Calu3 (cell line): ENCODE measurements around the gene CYP4F8. TPM values are rescaled to one million over a fixed set of nuclear protein-coding genes. Genes with fewer than 3 reads are reported as not detected.

Source experiments
- BruUV-seq: library from RNA; stranded (reverse); fragments of 400-500 nt; replicated peaks from 2 replicates; lab custom pipeline; 2021; lab: Mats Ljungman, UMichigan
- CTCF ChIA-PET: fragments of 300-600 bp; sonication (Branson Sonifier 250); formaldehyde crosslinking; loops from one replicate; lab custom pipeline; 2022; ENCODE audit warnings: antibody characterized with exemption; lab: Charles Lee
- DNase-seq: peaks from one replicate; pipeline ENCODE4 v3.0.0; 2022
- H3K27ac Mint-ChIP-seq: one replicate; pipeline ENCODE4 v1.8.0; 2022; ENCODE audit warnings: mixed read lengths; ENCODE audit not compliant: unreplicated experiment
- H3K27me3 Mint-ChIP-seq: one replicate; pipeline ENCODE4 v1.8.0; 2022; ENCODE audit warnings: mixed read lengths; ENCODE audit not compliant: unreplicated experiment
- H3K36me3 Mint-ChIP-seq: one replicate; pipeline ENCODE4 v1.8.0; 2022; ENCODE audit warnings: mild to moderate bottlenecking, moderate library complexity, mixed read lengths; ENCODE audit not compliant: insufficient read depth, unreplicated experiment
- H3K4me1 Mint-ChIP-seq: one replicate; pipeline ENCODE4 v1.8.0; 2022; ENCODE audit warnings: mild to moderate bottlenecking, low read depth, mixed read lengths; ENCODE audit not compliant: unreplicated experiment
- H3K4me3 Mint-ChIP-seq: one replicate; pipeline ENCODE4 v1.8.0; 2022; ENCODE audit warnings: mild to moderate bottlenecking, low read depth, moderate library complexity, mixed read lengths; ENCODE audit not compliant: unreplicated experiment
- H3K9me3 Mint-ChIP-seq: one replicate; pipeline ENCODE4 v1.8.0; 2022; ENCODE audit warnings: low read depth, mixed read lengths; ENCODE audit not compliant: unreplicated experiment
- CTCF ChIP-seq: fragments of 200-600 bp; IDR thresholded peaks from one replicate; pipeline ENCODE4 v1.8.0; 2022; ENCODE audit warnings: antibody characterized with exemption; ENCODE audit not compliant: unreplicated experiment
- intact Hi-C: fragments of 100-400 bp; cut with micrococcal nuclease; formaldehyde crosslinking; loops from one replicate; pipeline ENCODE4 v1.10.0; 2022; ENCODE audit not compliant: unreplicated experiment
- total RNA-seq: library from RNA; stranded (reverse); gene quantifications from 2 replicates; pipeline ENCODE4 v1.2.3, GENCODE V29; 2022

CYP4F8 gene
- total RNA-seq, 1 experiment from 2014 or later, result not detected

- H3K27ac Mint-ChIP-seq, result no peak overlapping the region
- TF ChIP-seq CTCF, result peak; percentile 77
- H3K4me1 Mint-ChIP-seq, result peaks cover 5% of the 10 kb centered on the region
Observed at GRCh38 chr19:15629003-15629880, 14.2 kb downstream of the CYP4F8 start.

GRCh38 chr19:15631817-15632216 lies 16.8 kb downstream of the CYP4F8 start:
- Mint-ChIP-seq H3K27me3 (no peaks in the 10 kb centered on the region), H3K36me3 (no peaks in the 10 kb centered on the region), H3K9me3 (no peaks in the 10 kb centered on the region), H3K27ac (no peak overlapping the region), H3K4me1 (peaks cover 20% of the 10 kb centered on the region), H3K4me3 (no peak overlapping the region)
- DNase-seq, result peak; percentile 50
- BruUV-seq, result no TSS peak
- TF ChIP-seq CTCF, result peak; percentile 71
- CTCF ChIA-PET, result interaction anchor here (0.6 kb wide), 1 partner anchor 155 kb away, joined by 5 read pairs; no protein-coding TSS in a partner anchor
- intact Hi-C loops, result loop anchor here (5.0 kb wide), 1 partner anchor 130 kb away; no protein-coding TSS in a partner anchor

More at GRCh38 chr19:15629003-15629880, 14.2 kb downstream of the CYP4F8 start:
- no peaks in the 10 kb centered on the region for H3K36me3 Mint-ChIP-seq
- H3K27me3 Mint-ChIP-seq, result no peaks in the 10 kb centered on the region
- CTCF ChIA-PET, result interaction anchor here (0.7 to 1.0 kb wide), 6 partner anchors 21 to 413 kb away, joined by 3 to 4 read pairs (median 3); no protein-coding TSS in a partner anchor
- no TSS peak for BruUV-seq
- intact Hi-C loops, result loop anchor here (2.0 kb wide), 1 partner anchor 182 kb away; no protein-coding TSS in a partner anchor
- peak; percentile 87 for DNase-seq
- no peak overlapping the region for H3K4me3 Mint-ChIP-seq
- H3K9me3 Mint-ChIP-seq, result no peaks in the 10 kb centered on the region

GRCh38 chr19:15633082-15633835 lies 18.2 kb downstream of the CYP4F8 start:
- TF ChIP-seq CTCF, result no peak
- CTCF ChIA-PET, result no interaction called here

GRCh38 chr19:15634105-15634504 lies 19.1 kb downstream of the CYP4F8 start:
- TF ChIP-seq CTCF, result no peak
- Mint-ChIP-seq H3K4me1 (peaks cover 20% of the 10 kb centered on the region), H3K4me3 (no peak overlapping the region), H3K27me3 (no peaks in the 10 kb centered on the region), H3K27ac (no peak overlapping the region), H3K36me3 (no peaks in the 10 kb centered on the region), H3K9me3 (no peaks in the 10 kb centered on the region)
- intact Hi-C loops, result loop anchor here (5.0 kb wide), 1 partner anchor 128 kb away; no protein-coding TSS in a partner anchor
- CTCF ChIA-PET, result no interaction called here
- no peak for DNase-seq
- BruUV-seq, result no TSS peak

More at GRCh38 chr19:15633082-15633835, 18.2 kb downstream of the CYP4F8 start:
- Mint-ChIP-seq H3K36me3 (no peaks in the 10 kb centered on the region), H3K27me3 (no peaks in the 10 kb centered on the region), H3K4me1 (peaks cover 20% of the 10 kb centered on the region), H3K27ac (no peak overlapping the region), H3K4me3 (no peak overlapping the region), H3K9me3 (no peaks in the 10 kb centered on the region)
- intact Hi-C loops, result loop anchor here (5.0 kb wide), 1 partner anchor 129 kb away; no protein-coding TSS in a partner anchor
- no peak for DNase-seq
- no TSS peak for BruUV-seq
